ENCODE data around the gene DLG1.
"Not testable (repeated sequence)": the region's sequence is repeated elsewhere in the genome, so short reads cannot be mapped to it uniquely, and the experiment has no call there.

The DLG1 gene

DNA sequence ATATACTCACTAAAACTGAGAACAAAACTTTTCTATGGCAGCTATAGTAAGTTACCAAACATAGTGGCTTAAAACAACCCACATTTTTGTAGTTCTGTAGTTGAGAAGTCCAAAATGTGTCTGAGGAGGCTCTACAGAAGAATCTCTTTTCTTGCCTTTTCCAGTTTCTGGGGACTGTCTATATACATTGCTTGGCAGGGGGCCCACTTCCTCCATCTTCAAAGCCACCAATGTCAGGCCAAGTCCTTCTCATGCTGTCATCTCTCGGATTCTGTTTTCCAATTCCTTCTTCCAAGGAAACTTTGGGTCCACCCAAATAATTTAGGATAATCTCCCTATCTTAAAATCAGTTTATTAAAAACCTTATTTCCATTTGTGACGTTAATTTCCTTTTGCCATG, 92.7 kb downstream of the DLG1 start:
- DNase-seq, result no peak

DNA sequence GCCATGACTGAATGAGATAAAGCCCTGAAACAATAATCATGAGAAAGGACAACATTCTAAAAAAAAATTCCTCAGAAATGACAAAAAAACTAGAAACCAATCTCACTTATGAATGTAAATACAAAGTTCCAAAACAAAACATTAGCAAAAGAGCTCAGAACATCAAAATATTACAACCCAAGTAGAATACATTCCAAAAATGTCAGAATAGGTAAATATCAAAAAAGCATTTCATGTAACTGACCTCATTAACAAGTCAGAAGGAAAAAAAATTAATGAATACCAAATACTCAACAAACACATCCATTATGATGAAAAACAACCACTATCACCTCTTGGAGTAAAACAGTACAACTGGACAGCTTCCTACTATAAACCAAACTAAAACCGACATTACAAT, 93.1 kb downstream of the DLG1 start:
- no peak for DNase-seq

DNA sequence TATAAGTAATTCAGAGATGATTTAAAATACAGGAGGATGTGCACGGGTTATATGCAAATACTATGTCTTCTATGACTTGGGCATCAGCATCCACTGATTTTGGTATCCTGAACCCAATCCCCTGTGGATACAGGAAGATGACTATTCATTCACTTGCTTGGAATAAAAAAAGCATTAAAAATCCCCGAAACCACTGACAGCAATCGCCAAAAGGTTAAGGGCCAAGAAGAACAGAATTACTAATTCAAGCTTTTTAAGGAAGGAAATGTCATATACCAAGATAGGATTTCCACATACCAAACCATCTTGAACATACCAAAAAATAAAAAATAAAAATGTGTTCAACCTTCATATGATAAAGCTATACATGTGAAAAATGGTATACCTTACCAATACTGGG, 93.7 kb downstream of the DLG1 start:
- DNase-seq, result no peak

DNA sequence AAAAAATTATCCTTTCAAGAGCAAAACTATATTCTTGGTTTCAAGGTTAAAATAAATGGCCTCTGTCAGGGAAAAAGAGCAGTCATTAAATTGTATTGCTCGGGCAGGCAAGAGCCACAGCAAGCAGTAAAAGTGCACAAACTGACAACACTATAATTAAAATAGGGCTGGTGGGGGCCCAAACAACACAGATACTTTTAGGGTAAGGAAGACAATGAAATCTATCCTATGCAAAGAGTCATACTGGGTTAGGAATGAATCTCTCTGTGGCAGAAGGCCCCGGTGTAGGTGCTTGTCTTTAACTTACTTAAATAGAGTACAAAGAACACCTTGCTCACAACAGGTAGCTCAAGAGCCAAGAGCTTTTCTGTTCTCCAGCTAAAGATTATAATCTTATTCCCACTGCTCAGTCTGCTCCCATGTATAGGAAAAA, 94.7 kb downstream of the DLG1 start:
- DNase-seq, result no peak

DNA sequence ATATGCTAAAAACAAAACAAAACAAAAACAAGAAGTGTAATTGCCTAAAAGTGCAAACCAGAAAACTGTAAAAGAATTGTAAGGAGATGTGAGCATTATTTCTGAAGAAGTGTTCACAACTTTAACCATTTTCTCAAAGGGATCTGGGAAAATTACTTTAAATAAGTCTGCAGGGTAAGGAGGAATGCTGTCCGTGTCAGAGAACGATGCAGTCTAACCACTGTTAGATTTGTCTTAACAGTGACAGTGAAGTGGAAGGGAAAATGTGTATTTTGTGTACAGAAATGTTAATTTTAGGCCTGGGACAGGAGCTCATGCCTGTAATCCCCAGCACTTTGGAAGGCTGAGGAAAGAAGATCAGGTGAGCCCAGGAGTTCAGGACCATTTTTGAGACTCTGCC, 95.7 kb downstream of the DLG1 start:
- no peak for DNase-seq

DNA sequence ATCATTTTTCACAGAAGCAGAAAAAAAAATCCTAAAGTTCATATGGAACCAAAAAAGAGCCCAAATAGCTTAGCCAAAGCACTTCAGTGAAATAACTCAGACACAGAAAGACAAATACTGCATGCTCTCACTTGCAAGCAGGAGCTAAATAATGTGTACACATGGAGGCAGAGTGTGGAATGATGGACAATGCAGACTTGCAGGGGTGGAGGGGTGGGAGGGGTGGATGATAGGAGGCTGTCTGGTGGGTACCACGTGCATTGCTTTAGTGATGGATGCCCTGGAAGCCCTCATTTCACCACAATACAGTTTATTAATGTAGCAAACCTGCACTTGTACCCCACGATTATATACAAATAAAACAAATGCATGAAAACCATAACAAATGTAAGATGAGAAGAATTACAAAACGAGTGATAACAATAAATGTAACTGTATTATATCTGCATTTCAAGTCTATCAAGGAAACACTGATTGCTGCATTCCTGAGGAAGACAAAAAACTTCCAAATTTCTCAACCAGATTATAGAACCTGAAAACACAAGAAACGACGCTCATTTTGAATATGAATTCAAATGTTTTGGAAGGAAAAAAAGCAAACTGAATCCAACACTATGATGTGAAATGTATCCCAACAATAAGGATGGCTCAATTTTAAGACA, 96.5 kb downstream of the DLG1 start:
- DNase-seq, result no peak

DNA sequence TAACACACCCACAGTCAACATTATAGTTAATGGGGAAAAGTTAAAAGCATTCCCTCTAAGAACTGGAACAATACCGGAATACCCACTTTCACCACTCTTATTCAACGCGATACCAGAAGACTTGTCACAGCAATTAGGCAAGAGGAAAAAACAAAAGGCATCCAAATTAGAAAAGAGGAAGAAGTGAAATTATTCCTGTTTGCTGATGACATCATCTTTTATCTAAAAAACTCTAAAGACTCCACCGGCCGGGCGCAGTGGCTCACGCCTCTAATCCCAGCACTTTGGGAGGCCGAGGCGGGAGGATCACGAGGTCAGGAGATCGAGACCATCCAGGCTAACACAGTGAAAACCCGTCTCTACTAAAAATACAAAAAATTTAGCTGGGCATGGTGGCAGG, 97.6 kb downstream of the DLG1 start:
- not testable (repeated sequence) for DNase-seq

DNA sequence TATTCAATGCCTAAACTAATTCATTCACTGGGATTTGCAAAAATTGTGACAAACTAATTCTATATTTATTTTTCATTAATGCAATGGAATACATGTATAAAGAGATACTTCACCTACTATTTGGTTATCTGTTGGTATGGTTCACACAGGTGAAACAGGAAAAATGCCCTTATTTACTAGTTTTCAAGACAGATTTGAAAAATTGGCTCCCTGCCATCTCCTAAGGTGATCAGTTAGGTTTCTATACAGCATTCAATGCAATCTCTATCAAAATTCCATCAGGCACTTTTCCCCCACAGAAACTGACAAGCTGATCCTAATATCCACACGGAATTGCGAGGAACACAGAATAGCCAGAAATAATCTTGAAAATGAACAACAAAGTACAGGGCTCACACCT, 101.1 kb downstream of the DLG1 start:
- no peak for DNase-seq

DNA sequence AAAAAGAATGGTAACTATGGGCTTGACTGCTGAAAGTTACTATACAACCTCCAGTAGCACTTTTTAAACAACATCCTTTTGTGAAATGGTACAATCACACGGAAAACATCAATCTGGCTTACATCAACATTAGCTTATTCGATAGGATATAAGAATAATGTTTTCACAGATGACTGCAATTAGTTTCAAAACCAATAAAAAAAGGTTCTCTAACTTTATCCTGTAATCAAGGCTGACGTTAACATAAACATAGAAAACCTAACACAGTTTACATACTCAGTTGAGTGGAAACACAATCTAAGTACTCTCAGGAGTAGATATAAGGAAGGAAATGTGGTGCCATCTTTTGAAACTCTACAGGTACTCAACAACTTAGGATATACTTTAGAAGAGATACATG, 102.2 kb downstream of the DLG1 start:
- DNase-seq, result no peak

DNA sequence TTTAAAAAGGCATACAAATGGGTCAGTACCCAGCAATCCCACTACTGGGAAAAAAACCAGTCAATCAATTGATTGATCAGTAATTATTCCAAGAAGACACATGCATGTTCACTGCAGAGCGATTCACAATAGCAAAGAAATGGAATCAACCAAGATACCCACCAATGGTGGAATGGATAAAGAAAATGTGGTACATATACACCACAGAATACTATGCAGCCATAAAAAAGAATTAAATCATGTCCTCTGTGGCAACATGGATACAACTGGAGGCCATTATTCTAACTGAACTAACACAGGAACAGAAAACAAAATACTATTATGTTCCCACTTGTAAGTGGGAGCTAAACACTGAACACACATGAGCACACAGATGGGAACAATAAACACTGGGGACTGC, 103.1 kb downstream of the DLG1 start:
- no peak for DNase-seq

DNA sequence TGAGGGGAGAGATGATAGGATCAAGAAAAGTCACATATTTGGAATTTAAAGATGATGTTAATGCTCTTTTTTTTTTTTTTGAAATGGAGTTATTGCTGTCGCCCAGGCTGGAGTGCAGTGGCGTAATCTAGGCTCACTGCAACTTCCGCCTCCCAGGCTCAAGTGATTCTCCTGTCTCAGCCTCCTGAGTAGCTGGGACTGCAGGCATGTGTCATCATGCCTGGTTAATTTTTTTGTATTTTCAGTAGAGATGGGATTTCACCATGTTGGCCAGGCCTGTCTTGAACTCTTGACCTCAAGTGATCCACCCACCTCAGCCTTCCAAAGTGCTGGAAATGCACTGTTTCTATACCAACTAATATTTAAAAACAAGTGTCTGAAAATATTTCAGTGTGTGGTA, 104.7 kb downstream of the DLG1 start:
- not testable (repeated sequence) for DNase-seq

DNA sequence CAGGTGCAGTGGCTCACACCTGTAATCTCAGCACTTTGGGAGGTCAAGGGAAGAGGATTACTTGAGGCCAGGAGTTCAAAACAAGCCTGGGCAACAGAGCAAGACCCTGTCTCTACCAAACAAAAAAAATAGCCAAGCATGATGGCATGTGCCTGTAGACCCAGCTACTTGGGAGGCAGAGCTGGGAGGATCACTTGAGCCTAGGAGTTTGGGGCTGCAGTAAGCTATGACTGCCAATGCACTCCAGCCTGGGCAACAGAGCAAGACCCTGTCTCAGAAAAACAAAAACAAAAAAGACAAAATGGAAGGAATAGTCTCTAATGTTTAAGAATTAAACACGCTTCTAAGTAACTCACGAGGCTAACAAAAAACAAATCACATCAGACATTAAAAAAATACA, 106.5 kb downstream of the DLG1 start:
- DNase-seq, result no peak

DNA sequence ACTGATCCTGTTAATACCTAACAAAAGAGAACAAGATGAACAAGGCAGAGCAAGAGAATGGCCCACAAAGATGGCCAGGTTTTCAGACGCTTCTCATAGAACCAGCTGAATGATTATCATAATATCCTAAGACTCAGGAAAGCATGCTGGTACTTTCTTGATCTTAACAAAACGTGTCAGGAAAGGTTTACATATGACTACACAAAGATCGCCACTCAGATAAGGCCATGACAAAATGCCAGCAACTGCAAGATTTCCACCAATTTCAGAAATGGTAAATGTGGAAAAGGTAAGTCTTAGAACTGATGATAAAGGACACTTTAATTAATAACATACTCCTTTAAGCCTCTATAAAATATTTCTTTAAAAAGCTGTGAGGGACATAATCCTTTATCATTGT, 108.8 kb downstream of the DLG1 start:
- no peak for DNase-seq

DNA sequence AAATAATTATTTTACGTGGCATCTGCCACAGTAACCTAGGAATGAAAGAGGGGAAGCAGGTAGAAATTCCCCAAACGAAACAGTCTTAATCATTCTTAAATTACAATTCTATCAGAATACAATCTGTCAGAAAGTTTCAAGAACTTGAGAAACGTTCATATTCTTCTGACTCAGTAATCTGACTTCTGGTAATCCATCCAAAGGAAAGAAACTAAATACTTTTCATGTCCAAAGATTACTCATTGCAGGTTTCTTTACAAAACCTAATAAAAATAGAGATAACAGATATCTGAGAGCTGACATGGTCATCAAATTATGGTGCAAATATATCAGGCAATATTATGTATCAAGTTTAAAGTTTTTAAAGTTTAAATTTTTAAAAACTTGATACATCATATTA, 109.4 kb downstream of the DLG1 start:
- no peak for DNase-seq

DNA sequence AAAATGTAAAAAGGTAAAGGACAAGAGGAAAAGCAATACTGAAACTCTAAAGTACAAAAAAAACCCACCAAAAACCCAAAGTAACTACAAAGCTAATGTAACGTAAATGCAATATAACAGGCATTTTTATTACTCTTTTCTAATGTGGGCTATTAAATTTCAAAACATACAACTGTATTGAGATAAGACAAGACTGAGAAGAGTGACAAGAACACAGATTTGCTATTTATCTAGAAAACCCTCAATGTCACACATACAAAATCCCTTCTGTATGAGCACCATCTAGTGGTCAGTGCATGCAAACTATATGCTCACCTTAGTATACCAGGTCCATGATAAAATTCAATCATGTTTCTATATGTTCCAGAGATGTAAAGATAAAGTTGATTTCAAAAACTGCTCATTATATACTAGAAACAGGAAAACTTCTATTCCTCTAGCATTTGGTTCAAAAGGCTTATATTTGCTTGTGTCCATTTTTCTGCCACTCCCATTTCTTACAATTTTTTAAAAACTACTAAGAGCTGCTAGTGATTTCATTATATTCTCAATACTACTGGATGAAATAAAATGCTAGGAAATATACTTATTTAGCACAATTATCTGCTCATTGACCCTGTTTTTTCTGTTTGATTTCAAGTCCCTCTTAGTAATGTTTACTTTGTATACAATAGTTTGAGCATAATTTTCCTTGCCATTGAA, 111.4 kb downstream of the DLG1 start:
- peak; percentile 62 for DNase-seq

DNA sequence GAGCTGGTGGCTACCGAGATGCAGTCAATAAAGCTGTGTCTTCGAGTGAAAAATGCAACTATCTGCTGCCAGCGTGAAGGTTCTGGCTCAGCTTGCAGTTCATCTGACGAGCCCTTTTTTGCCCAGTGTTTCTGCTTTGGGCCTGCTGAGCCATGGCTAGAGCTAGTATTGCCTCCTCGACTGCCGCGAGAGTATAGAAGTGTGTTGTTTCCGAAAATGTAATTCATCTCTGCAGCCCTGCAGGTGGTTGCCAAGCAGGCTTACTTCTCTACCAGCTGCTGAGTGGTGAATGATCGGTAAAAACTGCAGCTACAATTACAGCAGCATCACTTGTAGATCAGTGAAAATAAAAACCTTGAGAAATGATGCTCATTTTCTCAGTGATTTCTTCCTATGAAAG, 114.8 kb downstream of the DLG1 start:
- no peak for DNase-seq

DNA sequence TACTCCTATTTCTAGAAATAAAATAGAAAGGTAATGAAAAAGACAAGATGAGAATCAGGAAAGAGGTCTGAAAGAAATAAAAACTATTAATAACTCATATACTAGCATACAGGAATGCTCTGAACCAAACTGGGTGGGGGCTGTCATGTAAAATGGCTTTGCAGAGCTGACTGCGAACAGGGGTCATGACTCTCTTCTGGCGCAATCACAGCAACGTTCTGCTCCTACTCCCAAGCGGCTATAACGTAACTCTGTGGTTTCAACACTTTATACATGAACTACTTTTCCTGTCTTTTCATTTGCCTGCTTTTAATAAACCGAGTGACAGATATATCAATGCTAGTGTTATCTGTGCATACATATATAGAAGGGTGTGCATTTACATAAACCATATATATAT, 116.7 kb downstream of the DLG1 start:
- no peak for DNase-seq

DNA sequence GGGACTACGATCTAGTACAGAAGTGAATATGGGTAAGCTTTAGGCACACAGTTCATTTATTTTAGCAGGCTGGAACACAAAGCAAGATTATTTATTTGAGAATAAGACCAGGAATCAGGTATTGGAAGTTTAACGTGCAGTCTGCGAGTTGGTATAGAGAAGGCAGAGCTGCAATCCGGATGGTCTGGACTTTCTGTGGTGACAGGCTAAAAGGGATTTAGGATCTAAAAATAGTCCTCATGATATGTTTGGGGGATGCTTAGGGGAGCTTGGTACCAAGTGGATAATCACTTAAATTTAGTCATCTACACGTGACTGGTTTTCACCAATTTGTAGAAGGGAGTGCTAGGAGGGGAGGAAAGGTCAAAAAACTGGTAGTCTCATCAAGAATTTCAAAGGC, 119.4 kb downstream of the DLG1 start:
- DNase-seq, result no peak

DNA sequence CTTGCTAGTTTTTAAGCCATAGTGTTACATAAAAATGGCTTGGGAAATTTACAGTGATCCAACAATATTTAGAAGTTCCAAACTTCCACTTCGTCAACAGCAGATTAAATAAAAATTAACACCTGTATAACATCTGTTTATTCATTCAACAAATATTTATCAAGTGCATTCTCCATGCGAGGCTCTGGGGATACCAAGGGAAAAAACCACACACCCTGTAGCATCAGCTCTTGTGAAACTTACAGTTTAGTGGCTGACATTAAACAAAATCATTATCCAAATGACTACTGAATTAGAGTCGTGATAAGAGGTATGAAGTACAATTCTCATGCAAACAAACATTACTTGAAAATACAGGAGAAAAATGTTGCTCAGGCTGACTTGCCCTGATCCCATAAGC, 122.9 kb downstream of the DLG1 start:
- no peak for DNase-seq

DNA sequence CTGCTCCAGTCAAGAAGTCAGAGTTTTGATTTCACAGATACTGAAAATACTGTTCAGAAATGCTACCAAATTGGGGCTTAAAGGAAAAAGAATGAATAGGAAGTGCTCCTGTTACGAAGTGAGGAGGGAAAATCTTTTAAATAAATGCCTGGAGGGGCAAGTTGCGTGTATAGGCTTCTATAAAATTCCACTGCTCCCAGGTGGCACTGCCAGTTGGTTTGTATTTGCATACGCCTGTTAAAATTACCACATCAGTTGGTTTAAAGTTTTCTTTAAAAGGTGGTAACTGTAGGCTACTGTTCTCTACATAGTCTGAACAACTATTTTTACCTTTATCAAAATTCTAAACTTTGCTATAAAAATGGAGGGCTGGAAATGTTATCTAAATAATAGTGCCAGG, 123.5 kb downstream of the DLG1 start:
- DNase-seq, result no peak

DNA sequence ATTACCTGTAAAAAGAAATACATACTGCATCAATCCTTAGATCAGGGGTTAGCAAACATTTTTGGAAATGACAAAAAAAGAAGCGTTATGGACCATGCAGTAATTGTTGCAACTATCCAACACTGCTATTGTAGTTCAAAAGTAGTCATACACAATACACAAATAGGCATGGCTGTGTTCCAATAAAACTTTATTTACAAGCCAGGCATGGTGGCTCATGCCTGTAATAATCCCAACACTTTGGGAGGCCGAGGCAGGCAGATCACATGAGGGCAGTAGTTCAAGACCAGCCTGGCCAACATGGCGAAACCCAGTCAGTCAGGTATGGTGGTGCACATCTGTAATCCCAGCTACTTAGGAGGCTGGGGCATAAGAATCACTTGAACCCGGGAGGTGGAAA, 124.8 kb downstream of the DLG1 start:
- no peak for DNase-seq

DNA sequence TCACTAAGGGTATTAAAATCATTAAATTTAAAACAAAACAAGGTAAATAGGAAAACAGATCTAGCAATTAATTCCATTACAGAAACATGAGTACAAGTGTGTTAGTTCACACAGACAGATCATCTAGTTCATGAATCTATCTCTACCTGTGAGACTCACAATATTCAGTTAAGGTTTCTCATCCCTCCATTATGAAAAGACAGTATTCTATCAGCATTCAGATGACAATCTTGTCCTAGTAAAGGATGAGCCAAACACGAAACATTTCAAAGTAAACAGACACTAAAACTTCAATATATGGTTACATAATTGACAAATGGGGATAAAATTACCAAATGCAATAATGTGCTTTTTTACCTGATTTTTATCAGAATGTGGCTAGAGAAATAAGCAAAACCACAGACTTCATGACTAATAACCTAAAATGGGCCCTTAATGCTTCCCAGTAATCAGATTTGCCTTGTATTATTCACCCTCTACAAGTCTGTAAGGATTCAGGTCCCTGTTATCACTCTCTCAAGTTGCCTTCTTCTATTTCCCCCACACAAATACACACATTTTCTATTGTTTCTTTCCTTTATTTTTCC, 126.8 kb downstream of the DLG1 start:
- DNase-seq, result no peak

DNA sequence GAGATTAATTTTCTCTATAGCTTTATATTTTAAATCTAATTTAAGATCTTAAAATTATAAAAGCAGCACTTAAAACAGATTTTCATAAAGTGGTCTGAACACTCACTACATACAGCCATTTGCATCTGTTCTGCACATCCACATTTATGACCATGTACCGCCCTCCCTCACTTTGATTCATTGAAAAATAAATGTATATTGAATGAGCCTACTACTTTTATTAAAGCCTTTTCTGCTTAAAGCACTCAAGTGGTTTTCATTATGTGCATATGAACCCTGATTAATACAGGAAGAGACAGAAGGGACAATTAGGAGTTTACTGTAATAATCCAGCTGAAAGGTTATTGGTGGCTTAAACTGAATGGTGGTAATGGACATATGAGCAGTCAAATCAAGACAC, 129.4 kb downstream of the DLG1 start:
- DNase-seq, result no peak

DNA sequence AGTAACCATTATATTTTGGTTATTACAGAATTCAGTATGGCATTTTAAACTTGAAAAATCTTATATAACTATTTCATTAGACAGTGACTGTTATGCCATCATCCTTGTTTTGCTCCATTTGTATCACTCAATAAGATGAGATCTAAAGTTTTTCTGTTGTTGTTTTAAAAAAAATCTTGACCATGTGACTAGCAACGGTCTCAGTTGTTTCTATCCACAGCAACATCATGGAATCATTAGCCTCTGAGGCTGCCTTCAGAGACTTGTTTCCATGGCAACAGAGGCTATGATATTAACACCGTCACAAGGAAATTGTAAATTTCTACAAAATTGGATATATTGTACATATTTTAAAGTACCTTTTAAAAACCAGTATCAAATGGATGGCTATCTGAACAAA, 129.8 kb downstream of the DLG1 start:
- DNase-seq, result no peak

DNA sequence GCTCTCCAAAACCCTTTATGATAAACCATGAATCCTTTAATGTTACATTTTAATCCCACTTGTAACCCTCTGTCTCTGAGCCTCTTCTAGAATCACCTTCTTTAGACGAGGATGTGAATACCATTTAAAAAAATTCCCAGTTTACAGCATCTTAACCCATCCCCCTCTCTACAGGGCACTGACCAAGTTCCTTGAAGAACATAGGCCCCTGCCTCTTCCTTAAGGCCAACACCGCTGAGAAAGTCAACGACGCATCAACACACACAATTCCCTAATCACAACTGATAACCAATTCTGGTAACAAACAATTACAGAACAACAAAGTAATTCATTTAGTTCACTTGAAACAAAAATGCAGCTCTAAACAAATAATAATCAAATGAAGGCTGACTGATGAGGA, 130.3 kb downstream of the DLG1 start:
- DNase-seq, result no peak

Measured in NCI-H446 treated with DMSO at 0.1 percent for 48 hours (cell line).